Activated CD4-positive, alpha-beta T cell treated with anti-CD3 and anti-CD28 coated beads, Interleukin-2, amount 10 ng/mL, durations not matched to agents 24 days and 14 days (primary cell): ENCODE data around the gene TRAPPC5. TPM values are rescaled to one million over a fixed set of nuclear protein-coding genes. Genes with fewer than 3 reads are reported as not detected.

Experiments
- DNase-seq: peaks from one replicate; pipeline ENCODE4 v3.0.0; 2022
- H3K27ac Mint-ChIP-seq: one replicate; pipeline ENCODE4 v1.8.0; 2022; ENCODE audit warnings: mild to moderate bottlenecking, mixed read lengths
- H3K27me3 Mint-ChIP-seq: one replicate; pipeline ENCODE4 v1.8.0; 2022; ENCODE audit warnings: mixed read lengths
- H3K36me3 Mint-ChIP-seq: one replicate; pipeline ENCODE4 v1.8.0; 2022; ENCODE audit warnings: low read depth, mild to moderate bottlenecking, mixed read lengths
- H3K4me1 Mint-ChIP-seq: one replicate; pipeline ENCODE4 v1.8.0; 2021; ENCODE audit warnings: mixed read lengths
- H3K4me3 Mint-ChIP-seq: one replicate; pipeline ENCODE4 v1.8.0; 2022; ENCODE audit warnings: mild to moderate bottlenecking, moderate library complexity, mixed read lengths
- H3K9me3 Mint-ChIP-seq: one replicate; pipeline ENCODE4 v1.8.0; 2021; ENCODE audit warnings: mixed read lengths
- intact Hi-C: fragments of 100-400 bp; cut with micrococcal nuclease; formaldehyde crosslinking; loops from one replicate; pipeline ENCODE4 v1.15.1; 2023
- total RNA-seq: library from RNA; stranded (reverse); gene quantifications from 2 replicates; pipeline ENCODE4 v1.2.3, GENCODE V29; 2022

TRAPPC5 gene
- total RNA-seq, 1 donor from 2014 or later, result 84.1 TPM

DNA sequence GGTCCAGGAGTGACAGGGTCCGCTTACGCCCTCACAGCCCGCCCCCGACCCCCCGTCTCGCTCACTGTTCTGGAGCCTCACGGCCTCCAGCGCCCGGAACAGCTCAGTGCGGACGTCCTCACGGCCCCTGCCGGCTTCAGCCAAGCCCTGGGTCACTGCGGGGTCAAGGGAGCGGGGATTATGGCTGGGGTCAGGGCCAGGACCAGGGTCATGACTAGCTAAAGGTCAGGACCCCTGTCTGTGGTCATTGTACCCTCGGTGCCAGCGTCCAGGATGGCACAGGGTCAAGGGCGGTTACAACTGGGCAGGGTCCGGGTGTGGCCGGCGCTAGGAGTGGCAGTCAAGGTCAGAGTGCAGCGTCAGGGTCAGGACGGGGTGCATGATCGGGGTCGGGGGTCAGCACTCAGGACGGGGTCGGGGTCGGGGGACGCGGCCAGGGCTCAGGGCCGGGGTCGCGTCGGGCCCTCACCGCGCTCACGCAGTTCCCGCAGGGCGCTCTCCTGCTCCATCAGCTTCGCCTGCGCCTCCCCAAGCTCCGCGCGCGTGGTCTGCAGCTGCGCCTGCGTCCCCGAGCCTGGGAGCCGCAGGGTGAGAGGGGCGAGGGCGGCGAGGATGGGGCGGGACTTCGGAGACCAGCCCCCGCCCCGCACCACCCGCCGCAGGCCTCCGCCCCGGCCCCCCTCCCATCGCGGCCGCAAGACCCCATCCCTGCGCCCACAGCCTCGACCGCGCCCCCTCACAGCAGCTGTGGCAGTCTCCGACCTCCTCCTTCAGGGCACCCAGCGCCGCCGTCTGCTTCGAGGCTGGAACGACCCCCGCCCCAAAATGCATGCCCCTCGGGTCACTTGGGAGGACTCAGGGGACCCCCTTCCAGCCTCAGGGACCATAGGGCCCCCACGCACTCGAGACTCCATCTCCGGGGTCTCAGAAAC is 49.9 kb downstream of the TRAPPC5 start:
- intact Hi-C loops, result loop anchor here (10.0 kb wide), 1 partner anchor 64 kb away; no protein-coding TSS in a partner anchor
- no peak overlapping the region for H3K4me3 Mint-ChIP-seq
- no peak overlapping the region for H3K27ac Mint-ChIP-seq
- DNase-seq, result no peak
- H3K4me1 Mint-ChIP-seq, result no peaks in the 10 kb centered on the region
- H3K27me3 Mint-ChIP-seq, result peaks cover 54% of the 10 kb centered on the region
- H3K36me3 Mint-ChIP-seq, result no peaks in the 10 kb centered on the region
- no peaks in the 10 kb centered on the region for H3K9me3 Mint-ChIP-seq

- H3K27me3 Mint-ChIP-seq, result peaks cover 54% of the 10 kb centered on the region
Observed at GRCh38 chr19:7731218-7731595, 50.6 kb downstream of the TRAPPC5 start.

DNA sequence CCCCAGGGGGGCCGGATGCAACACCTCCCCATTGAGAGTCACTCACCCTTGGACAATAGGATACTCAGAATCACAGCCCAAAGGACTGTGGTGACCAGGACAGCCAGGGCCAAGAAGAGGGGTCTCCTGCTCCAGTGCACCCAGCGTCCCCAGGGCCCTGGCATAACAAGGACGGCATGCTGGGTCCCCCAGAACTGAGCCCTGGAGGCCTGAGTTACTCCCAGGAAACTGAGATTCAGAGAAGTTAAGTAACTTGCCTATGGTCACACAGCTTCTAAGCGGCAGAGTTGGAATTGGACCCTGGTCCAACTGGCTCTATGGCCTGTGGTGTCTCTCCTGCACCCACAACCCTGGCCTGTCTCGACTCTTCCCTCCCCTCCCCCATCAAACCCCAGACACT is 51.0 kb downstream of the TRAPPC5 start:
- Mint-ChIP-seq H3K36me3 (no peaks in the 10 kb centered on the region), H3K4me1 (no peaks in the 10 kb centered on the region), H3K4me3 (no peak overlapping the region), H3K27ac (no peak overlapping the region), H3K9me3 (no peaks in the 10 kb centered on the region), H3K27me3 (peaks cover 56% of the 10 kb centered on the region)
- DNase-seq, result no peak
- intact Hi-C loops, result loop anchor here (10.0 kb wide), 1 partner anchor 63 kb away; no protein-coding TSS in a partner anchor

More at GRCh38 chr19:7731218-7731595, 50.6 kb downstream of the TRAPPC5 start:
- H3K27ac Mint-ChIP-seq, result no peak overlapping the region
- no peaks in the 10 kb centered on the region for H3K9me3 Mint-ChIP-seq
- intact Hi-C loops, result loop anchor here (10.0 kb wide), 1 partner anchor 64 kb away; no protein-coding TSS in a partner anchor
- DNase-seq, result no peak
- no peak overlapping the region for H3K4me3 Mint-ChIP-seq
- H3K4me1 Mint-ChIP-seq, result no peaks in the 10 kb centered on the region
- H3K36me3 Mint-ChIP-seq, result no peaks in the 10 kb centered on the region

DNA sequence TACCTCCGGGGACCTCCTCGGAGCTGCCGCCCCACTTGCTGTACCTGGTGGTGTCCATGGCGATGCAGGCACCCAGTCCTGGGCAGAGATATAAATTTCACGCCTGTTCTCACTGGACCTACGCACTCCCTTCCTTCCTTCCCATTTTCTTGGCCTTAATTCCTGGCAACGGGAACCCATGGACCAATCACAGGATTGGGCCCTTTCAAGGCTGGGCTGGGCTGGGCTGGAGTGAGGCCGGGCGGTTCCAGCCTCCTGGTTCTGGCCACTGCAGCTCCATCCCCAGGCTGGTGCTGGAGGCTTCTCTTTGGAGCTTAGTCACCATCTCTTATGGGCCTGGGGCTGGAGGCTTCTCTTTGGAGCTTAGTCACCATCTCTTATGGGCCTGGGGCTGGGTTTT is 51.4 kb downstream of the TRAPPC5 start, which contains the start of gene CLEC4G:
Gene CLEC4G, minus strand, starts transcription at position 66 of the 400 bp plus-strand sequence. Its CDS starts 8 bp downstream, at position 58.
- no peaks in the 10 kb centered on the region for H3K9me3 Mint-ChIP-seq
- no peaks in the 10 kb centered on the region for H3K36me3 Mint-ChIP-seq
- H3K27me3 Mint-ChIP-seq, result peaks cover 56% of the 10 kb centered on the region
- DNase-seq, result no peak
- no peak within 1 kb of the TSS for H3K4me3 Mint-ChIP-seq
- H3K4me1 Mint-ChIP-seq, result no peaks in the 10 kb centered on the region
- no peak within 1 kb of the TSS for H3K27ac Mint-ChIP-seq
- intact Hi-C loops, result loop anchor here (10.0 kb wide), 1 partner anchor 63 kb away; no protein-coding TSS in a partner anchor

GRCh38 chr19:7733376-7733775 is 52.7 kb downstream of the TRAPPC5 start:
- no peaks in the 10 kb centered on the region for H3K36me3 Mint-ChIP-seq

GRCh38 chr19:7734220-7735203 is 53.9 kb downstream of the TRAPPC5 start:
- no peaks in the 10 kb centered on the region for H3K4me1 Mint-ChIP-seq
- no peak for DNase-seq
- H3K36me3 Mint-ChIP-seq, result no peaks in the 10 kb centered on the region
- H3K27ac Mint-ChIP-seq, result no peak overlapping the region
- peaks cover 38% of the 10 kb centered on the region for H3K27me3 Mint-ChIP-seq
- H3K9me3 Mint-ChIP-seq, result no peaks in the 10 kb centered on the region
- H3K4me3 Mint-ChIP-seq, result no peak overlapping the region
- intact Hi-C loops, result loop anchor here (10.0 kb wide), 1 partner anchor 60 kb away; no protein-coding TSS in a partner anchor

More at GRCh38 chr19:7733376-7733775, 52.7 kb downstream of the TRAPPC5 start:
- Mint-ChIP-seq H3K9me3 (no peaks in the 10 kb centered on the region), H3K4me3 (no peak overlapping the region), H3K27me3 (peaks cover 48% of the 10 kb centered on the region), H3K27ac (no peak overlapping the region), H3K4me1 (no peaks in the 10 kb centered on the region)
- intact Hi-C loops, result loop anchor here (10.0 kb wide), 1 partner anchor 61 kb away; no protein-coding TSS in a partner anchor
- DNase-seq, result no peak

DNA sequence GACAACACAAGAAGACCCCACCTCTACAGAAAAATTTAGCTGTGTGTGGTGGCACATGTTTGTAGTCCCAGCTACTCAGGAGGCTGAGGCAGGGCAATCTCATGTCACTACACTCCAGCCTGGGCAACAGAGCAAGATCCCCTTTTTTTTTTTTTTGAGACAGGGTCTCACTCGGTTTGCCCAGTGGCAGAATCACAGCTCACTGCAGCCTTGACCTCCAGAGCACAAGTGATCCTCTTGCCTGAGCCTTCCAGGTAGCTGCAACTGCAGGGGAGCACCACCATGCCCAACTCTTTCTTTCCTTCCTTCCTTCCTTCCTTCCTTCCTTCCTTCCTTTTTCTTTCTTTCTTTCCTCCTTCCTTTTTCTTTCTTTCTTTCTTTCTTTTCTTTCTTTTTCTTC is 55.5 kb downstream of the TRAPPC5 start:
- no peaks in the 10 kb centered on the region for H3K9me3 Mint-ChIP-seq
- H3K27ac Mint-ChIP-seq, result no peak overlapping the region
- H3K27me3 Mint-ChIP-seq, result peaks cover 33% of the 10 kb centered on the region
- no peak for DNase-seq
- no peaks in the 10 kb centered on the region for H3K4me1 Mint-ChIP-seq
- intact Hi-C loops, result loop anchor here (10.0 kb wide), 1 partner anchor 59 kb away; no protein-coding TSS in a partner anchor
- H3K36me3 Mint-ChIP-seq, result no peaks in the 10 kb centered on the region
- H3K4me3 Mint-ChIP-seq, result no peak overlapping the region

GRCh38 chr19:7737215-7737614 is 56.6 kb downstream of the TRAPPC5 start:
- Mint-ChIP-seq H3K4me1 (no peaks in the 10 kb centered on the region), H3K27me3 (peaks cover 24% of the 10 kb centered on the region), H3K4me3 (no peak overlapping the region), H3K27ac (no peak overlapping the region), H3K36me3 (no peaks in the 10 kb centered on the region), H3K9me3 (no peaks in the 10 kb centered on the region)
- intact Hi-C loops, result loop anchor here (10.0 kb wide), 1 partner anchor 58 kb away; no protein-coding TSS in a partner anchor
- DNase-seq, result no peak

Other genes starting within 250 kb of the TRAPPC5 start
- 1.1 and 1.2 TPM in 2 replicates for gene PEX11G, start 191.8 kb upstream of the TRAPPC5 start, total RNA-seq
- gene ZNF358, start 164.7 kb upstream of the TRAPPC5 start, total RNA-seq, result 5.1 and 5.7 TPM in 2 replicates
- gene MCOLN1, start 158.2 kb upstream of the TRAPPC5 start, total RNA-seq, result 13.3 and 13.7 TPM in 2 replicates
- gene PNPLA6, start 145.1 kb upstream of the TRAPPC5 start, total RNA-seq, result 122 and 125 TPM in 2 replicates
- gene CAMSAP3, start 85.0 kb upstream of the TRAPPC5 start, total RNA-seq, result 0.09 and 0.69 TPM in 2 replicates
- gene XAB2, start 51.3 kb upstream of the TRAPPC5 start, total RNA-seq, result 51.0 and 51.6 TPM in 2 replicates
- gene PET100, start 51.0 kb upstream of the TRAPPC5 start, total RNA-seq, result 99.2 and 110 TPM in 2 replicates
- 1.3 and 1.5 TPM in 2 replicates for gene PCP2, start 47.1 kb upstream of the TRAPPC5 start, total RNA-seq
- gene STXBP2, start 43.7 kb upstream of the TRAPPC5 start, total RNA-seq, result 83.4 and 84.3 TPM in 2 replicates
- gene RETN, start 11.8 kb upstream of the TRAPPC5 start, total RNA-seq, result not detected in 2 replicates
- gene MCEMP1, start 3.7 kb upstream of the TRAPPC5 start, total RNA-seq, result not detected in 2 replicates
- not detected in 2 replicates for gene FCER2, start 21.3 kb downstream of the TRAPPC5 start, total RNA-seq
- not detected in 2 replicates for gene CLEC4G, start 51.3 kb downstream of the TRAPPC5 start, total RNA-seq
- not detected in 2 replicates for gene CD209, start 66.7 kb downstream of the TRAPPC5 start, total RNA-seq
- gene CLEC4M, start 82.4 kb downstream of the TRAPPC5 start, total RNA-seq, result not detected in 2 replicates
- 4.3 and 5.2 TPM in 2 replicates for gene EVI5L, start 149.4 kb downstream of the TRAPPC5 start, total RNA-seq
- gene PRR36, start 193.6 kb downstream of the TRAPPC5 start, total RNA-seq, result 0.21 TPM in 2 replicates
- not detected in 2 replicates for gene LRRC8E, start 207.7 kb downstream of the TRAPPC5 start, total RNA-seq
- 46.7 and 47.6 TPM in 2 replicates for gene MAP2K7, start 223.0 kb downstream of the TRAPPC5 start, total RNA-seq
- gene TGFBR3L, start 234.0 kb downstream of the TRAPPC5 start, total RNA-seq, result 5.3 and 8.5 TPM in 2 replicates
- gene SNAPC2, start 239.5 kb downstream of the TRAPPC5 start, total RNA-seq, result 21.8 and 23.2 TPM in 2 replicates
- 1.8 and 2.0 TPM in 2 replicates for gene CTXN1, start 245.3 kb downstream of the TRAPPC5 start, total RNA-seq